Activated effector memory CD4-positive, alpha-beta T cell treated with anti-CD3 and anti-CD28 coated beads, Interleukin-2, amount 50 U/mL, for 16 hours (primary cell): Measurements from ENCODE around the gene SLC17A9.

Source experiments
- DNase-seq: peaks from one replicate; pipeline ENCODE4 v3.0.0-alpha.2; 2020

Gene SLC17A9

GRCh38 chr20:62986257-62986800 lies 33.8 kb downstream of the SLC17A9 start:
- no peak for DNase-seq

GRCh38 chr20:62987114-62987513 lies 34.6 kb downstream of the SLC17A9 start:
- DNase-seq = no peak

- DNase-seq = no peak
Observed at GRCh38 chr20:62989201-62989601, 36.7 kb downstream of the SLC17A9 start.

- no peak for DNase-seq
Observed at GRCh38 chr20:62990306-62990825, 37.9 kb downstream of the SLC17A9 start.

GRCh38 chr20:62991196-62991807 lies 38.8 kb downstream of the SLC17A9 start:
- DNase-seq = no peak

GRCh38 chr20:62991863-62992262 lies 39.4 kb downstream of the SLC17A9 start:
- no peak for DNase-seq

- DNase-seq = no peak
Observed at GRCh38 chr20:62993856-62994494, 41.5 kb downstream of the SLC17A9 start.

GRCh38 chr20:62994869-62995281 lies 42.4 kb downstream of the SLC17A9 start:
- no peak for DNase-seq

- DNase-seq = no peak
Observed at GRCh38 chr20:62995481-62995880, 43.0 kb downstream of the SLC17A9 start.

- no peak for DNase-seq
Observed at GRCh38 chr20:62995898-62996595, 43.5 kb downstream of the SLC17A9 start.

- no peak for DNase-seq
Observed at GRCh38 chr20:62996596-62996982, 44.1 kb downstream of the SLC17A9 start.

- no peak for DNase-seq
Observed at GRCh38 chr20:62997417-62998035, 45.0 kb downstream of the SLC17A9 start.

- DNase-seq = no peak
Observed at GRCh38 chr20:62998449-62998848, 45.9 kb downstream of the SLC17A9 start.

GRCh38 chr20:62999580-62999979 lies 47.1 kb downstream of the SLC17A9 start:
- no peak for DNase-seq

- DNase-seq = no peak
Observed at GRCh38 chr20:63000036-63000435, 47.5 kb downstream of the SLC17A9 start.

- DNase-seq = no peak
Observed at GRCh38 chr20:63000958-63001357, 48.4 kb downstream of the SLC17A9 start.

- DNase-seq = no peak
Observed at GRCh38 chr20:63002511-63002910, 50.0 kb downstream of the SLC17A9 start.

- no peak for DNase-seq
Observed at GRCh38 chr20:63003546-63003945, 51.0 kb downstream of the SLC17A9 start.

- no peak for DNase-seq
Observed at GRCh38 chr20:63004607-63005364, 52.3 kb downstream of the SLC17A9 start.

GRCh38 chr20:63005365-63005861 lies 52.9 kb downstream of the SLC17A9 start:
- no peak for DNase-seq

GRCh38 chr20:63005862-63006539 lies 53.5 kb downstream of the SLC17A9 start:
- no peak for DNase-seq
